Epithelial cell of esophagus (primary cell): ENCODE measurements around the gene MAD1L1.

Source experiments
- DNase-seq: peaks from one replicate; pipeline ENCODE4 v3.0.0; 2010; ENCODE audit warnings: low read depth
- H3K4me3 ChIP-seq: 2 replicates; pipeline ENCODE4 v1.5.1; 2011; ENCODE audit warnings: mild to moderate bottlenecking, low read length, control low read depth
- CTCF ChIP-seq: IDR thresholded peaks from 2 replicates; pipeline ENCODE4 v1.5.1; 2011; ENCODE audit warnings: low read depth, mild to moderate bottlenecking, low read length, control low read depth, inconsistent platforms; ENCODE audit not compliant: insufficient read depth; ENCODE audit errors: missing control alignments

The MAD1L1 gene

GRCh38 chr7:1986366-1987083 is 246.2 kb downstream of the MAD1L1 start:
- no peak for DNase-seq
- no peak overlapping the region for H3K4me3 ChIP-seq
- no peak for TF ChIP-seq CTCF

GRCh38 chr7:1985936-1986335 is 246.8 kb downstream of the MAD1L1 start:
- no peak overlapping the region for H3K4me3 ChIP-seq
- no peak for DNase-seq
- TF ChIP-seq CTCF: no peak

GRCh38 chr7:1985042-1985441 is 247.7 kb downstream of the MAD1L1 start:
- no peak for TF ChIP-seq CTCF
- no peak overlapping the region for H3K4me3 ChIP-seq
- DNase-seq: no peak

GRCh38 chr7:1981878-1982230 is 250.9 kb downstream of the MAD1L1 start:
- no peak for DNase-seq
- no peak overlapping the region for H3K4me3 ChIP-seq
- no peak for TF ChIP-seq CTCF

- no peak for TF ChIP-seq CTCF
- DNase-seq: no peak
- H3K4me3 ChIP-seq: no peak overlapping the region
These were observed 251.4 kb downstream of the MAD1L1 start for GRCh38 chr7:1981201-1981877.

GRCh38 chr7:1979591-1980560 is 252.9 kb downstream of the MAD1L1 start:
- peak overlapping the region; percentile 9 for H3K4me3 ChIP-seq
- DNase-seq: peak; percentile 71
- TF ChIP-seq CTCF: no peak
